HG03432 (cell line): ENCODE results near the gene SMOC1.

Experiments used
- ATAC-seq: cut with Tn5 transposase; IDR thresholded peaks from one replicate; pipeline ENCODE4 v1.9.1; 2021; ENCODE audit warnings: mild to moderate bottlenecking, moderate library complexity; ENCODE audit not compliant: unreplicated experiment

SMOC1 gene

DNA sequence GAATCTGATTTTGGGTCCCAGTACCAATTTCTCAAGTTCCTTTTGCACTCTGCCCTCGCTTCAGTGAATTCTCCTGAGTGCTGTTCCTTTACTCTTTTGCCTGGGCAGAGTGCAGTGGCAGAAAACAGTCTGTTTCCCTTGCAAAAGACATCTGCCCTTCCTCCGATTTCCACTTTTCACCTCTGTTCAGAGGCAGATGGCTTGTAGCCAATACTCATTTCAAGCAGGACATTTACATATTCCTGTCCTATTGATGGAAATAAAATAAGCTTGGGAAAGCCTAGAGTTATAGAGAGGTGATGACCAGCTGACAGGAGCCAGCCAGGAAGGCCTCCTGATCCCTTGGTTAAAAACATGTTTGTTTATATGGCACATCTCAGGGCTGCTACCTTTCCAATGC is 198.5 kb downstream of the SMOC1 start:
- ATAC-seq, result no peak

- no peak for ATAC-seq
These were observed 199.1 kb downstream of the SMOC1 start for GRCh38 chr14:70078329-70078728.

- ATAC-seq, result no peak
These were observed 200.9 kb downstream of the SMOC1 start for GRCh38 chr14:70080076-70080475.
